ENCODE results near the gene ARMH1.
"Not testable (repeated sequence)": the region's sequence is repeated elsewhere in the genome, so short reads cannot be mapped to it uniquely, and the experiment has no call there.

The ARMH1 gene

GRCh38 chr1:44695671-44696070 lies 21.2 kb downstream of the ARMH1 start:
- DNase-seq: no peak

GRCh38 chr1:44696101-44696500 lies 21.6 kb downstream of the ARMH1 start:
- no peak for DNase-seq

GRCh38 chr1:44696789-44697345 lies 22.4 kb downstream of the ARMH1 start:
- DNase-seq: peak; percentile 28

- DNase-seq: peak; percentile 17
Observed at GRCh38 chr1:44698138-44698537, 23.6 kb downstream of the ARMH1 start.

- DNase-seq: not testable (repeated sequence)
Observed at GRCh38 chr1:44699375-44699774, 24.9 kb downstream of the ARMH1 start.

GRCh38 chr1:44700573-44700972 lies 26.1 kb downstream of the ARMH1 start:
- no peak for DNase-seq

GRCh38 chr1:44701141-44701573 lies 26.6 kb downstream of the ARMH1 start:
- no peak for DNase-seq

- DNase-seq: no peak
Observed at GRCh38 chr1:44705470-44705869, 31.0 kb downstream of the ARMH1 start.

- no peak for DNase-seq
Observed at GRCh38 chr1:44705938-44706337, 31.4 kb downstream of the ARMH1 start.

GRCh38 chr1:44707112-44707881 lies 32.8 kb downstream of the ARMH1 start:
- DNase-seq: no peak

GRCh38 chr1:44707959-44708831 lies 33.7 kb downstream of the ARMH1 start:
- peak; percentile 80 for DNase-seq

GRCh38 chr1:44713321-44713781 lies 38.8 kb downstream of the ARMH1 start:
- no peak for DNase-seq

- no peak for DNase-seq
Observed at GRCh38 chr1:44714532-44714931, 40.0 kb downstream of the ARMH1 start.

- DNase-seq: peak; percentile 88
Observed at GRCh38 chr1:44714944-44715571, 40.5 kb downstream of the ARMH1 start.

GRCh38 chr1:44717156-44717555 lies 42.6 kb downstream of the ARMH1 start:
- no peak for DNase-seq

- peak; percentile 19 for DNase-seq
Observed at GRCh38 chr1:44717653-44718052, 43.1 kb downstream of the ARMH1 start.

- no peak for DNase-seq
Observed at GRCh38 chr1:44718091-44718490, 43.6 kb downstream of the ARMH1 start.

- DNase-seq: no peak
Observed at GRCh38 chr1:44719318-44719717, 44.8 kb downstream of the ARMH1 start.

GRCh38 chr1:44720281-44720680 lies 45.8 kb downstream of the ARMH1 start:
- no peak for DNase-seq

GRCh38 chr1:44721485-44722361 lies 47.2 kb downstream of the ARMH1 start:
- peak; percentile 98 for DNase-seq

GRCh38 chr1:44723064-44723463 lies 48.5 kb downstream of the ARMH1 start:
- no peak for DNase-seq
